ENCODE measurements around the gene SCN10A.

Gene SCN10A

GRCh38 chr3:38724392-38724736 is 91.7 kb downstream of the SCN10A start:
- no peak for TF ChIP-seq CTCF (IDR thresholded peaks at IDR 0.05; ENCODE audit: insufficient read depth, missing control alignments)
- DNase-seq (ENCODE audit: insufficient read length, low spot score) (no peak), FAIRE-seq (no peak)

DNA sequence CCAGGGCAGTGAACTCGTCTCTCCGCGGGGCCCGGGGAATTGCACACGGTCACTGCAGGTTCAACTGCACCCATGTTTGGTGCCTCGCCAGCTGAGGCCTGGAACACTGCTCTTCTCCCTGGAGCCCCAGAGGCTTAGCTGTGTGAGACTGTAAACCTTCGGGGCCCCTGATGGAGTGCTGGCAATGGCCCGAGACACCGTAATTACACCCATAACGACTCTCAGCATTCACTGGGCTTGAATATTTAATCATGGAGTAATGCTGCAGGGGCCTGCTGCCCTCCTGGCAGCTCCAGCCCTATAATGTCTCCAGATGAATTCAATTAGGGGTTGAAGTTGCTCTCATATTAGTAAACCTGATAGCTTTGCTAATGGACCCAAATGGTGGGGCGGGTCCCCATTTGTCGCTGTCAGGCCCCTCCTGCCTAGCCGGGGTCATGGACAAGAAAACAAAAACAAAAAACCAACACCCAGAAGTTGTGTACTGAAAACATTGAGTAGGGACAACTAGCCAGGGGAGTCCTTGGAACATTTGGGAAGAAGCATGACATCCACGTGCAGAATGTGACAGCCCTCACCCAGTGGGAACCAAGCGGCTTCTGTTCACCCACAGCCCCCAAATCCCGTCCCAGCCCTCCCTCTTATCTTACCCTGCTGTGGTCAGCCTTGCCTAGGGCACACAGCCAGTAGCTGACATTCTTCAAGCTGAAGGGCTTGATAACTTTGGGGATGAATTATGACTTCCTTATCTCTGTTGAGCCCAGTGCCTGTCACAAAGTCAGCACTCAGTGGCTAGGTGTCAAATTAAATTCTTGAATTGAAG is 92.2 kb downstream of the SCN10A start:
- no peak for TF ChIP-seq CTCF (IDR thresholded peaks at IDR 0.05; ENCODE audit: insufficient read depth, missing control alignments)
- FAIRE-seq (no peak), DNase-seq (ENCODE audit: insufficient read length, low spot score) (no peak)

DNA sequence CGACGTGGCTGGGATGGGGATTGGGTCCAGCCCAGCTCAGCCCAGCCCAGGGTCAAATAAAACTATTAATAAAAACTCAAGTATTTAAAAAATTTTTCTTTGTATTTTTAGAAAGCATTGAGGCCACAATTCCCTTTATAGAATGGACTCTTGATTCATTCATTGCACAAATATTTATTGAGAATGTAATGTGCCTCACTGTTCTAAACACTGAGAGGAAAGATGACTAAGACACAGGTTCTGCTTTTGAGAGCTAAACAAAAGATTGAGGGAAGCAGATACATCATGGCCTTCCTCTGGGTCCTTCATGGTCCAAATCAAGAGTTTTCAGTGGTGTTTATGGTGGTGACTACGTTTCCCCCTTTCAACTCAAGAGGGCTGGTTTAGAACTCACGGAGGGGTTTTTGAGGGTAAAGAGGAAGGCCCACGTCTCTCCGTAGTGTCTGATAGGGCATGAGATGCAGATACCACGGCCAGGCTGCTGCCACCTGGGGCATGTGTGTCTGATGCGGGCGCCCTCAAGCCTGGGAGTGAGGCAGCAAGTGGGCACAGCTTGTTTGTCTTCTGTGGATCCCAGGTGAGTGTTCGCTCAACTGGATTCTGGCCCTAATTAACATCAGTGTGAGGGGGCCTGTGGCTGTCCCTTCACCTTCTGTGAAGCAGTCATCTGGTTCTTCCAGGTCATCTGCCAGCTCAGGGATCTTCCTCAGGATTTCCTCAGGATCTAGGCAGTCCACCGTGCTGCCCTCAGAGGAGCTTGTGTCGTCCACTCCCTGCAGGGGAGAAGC is 93.0 kb downstream of the SCN10A start:
- TF ChIP-seq CTCF (IDR thresholded peaks at IDR 0.05; ENCODE audit: insufficient read depth, missing control alignments) = no peak
- DNase-seq (ENCODE audit: insufficient read length, low spot score) (no peak), FAIRE-seq (no peak)

DNA sequence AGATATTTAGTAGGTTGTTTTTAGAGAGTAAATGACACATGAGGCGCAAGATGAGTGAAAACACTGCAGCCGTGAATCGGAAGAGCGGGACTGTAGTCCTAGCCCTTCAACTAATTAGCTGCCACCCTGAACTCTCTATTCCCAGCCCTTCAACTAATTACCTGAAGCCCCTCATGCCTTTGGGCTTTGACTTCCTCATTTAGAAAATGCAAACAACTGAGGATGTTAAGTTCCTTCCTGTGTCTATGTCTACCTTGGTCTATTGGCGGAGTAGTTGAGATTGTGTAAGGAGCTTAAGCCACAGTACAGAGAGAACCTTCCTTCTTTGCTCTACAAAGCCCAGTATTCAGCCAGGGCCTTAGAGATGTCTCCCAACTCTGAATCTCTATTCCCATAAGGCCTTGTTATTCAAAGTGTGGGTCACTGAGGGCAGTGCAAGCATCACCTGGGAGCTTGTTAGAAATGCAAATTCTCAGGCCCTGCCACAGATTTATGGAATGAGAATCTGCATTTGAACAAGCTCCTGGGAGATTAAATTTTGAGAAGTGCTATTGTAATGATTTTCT is 94.7 kb downstream of the SCN10A start:
- TF ChIP-seq CTCF (IDR thresholded peaks at IDR 0.05; ENCODE audit: insufficient read depth, missing control alignments) = no peak
- DNase-seq (ENCODE audit: insufficient read length, low spot score) = no peak
- no peak for FAIRE-seq

DNA sequence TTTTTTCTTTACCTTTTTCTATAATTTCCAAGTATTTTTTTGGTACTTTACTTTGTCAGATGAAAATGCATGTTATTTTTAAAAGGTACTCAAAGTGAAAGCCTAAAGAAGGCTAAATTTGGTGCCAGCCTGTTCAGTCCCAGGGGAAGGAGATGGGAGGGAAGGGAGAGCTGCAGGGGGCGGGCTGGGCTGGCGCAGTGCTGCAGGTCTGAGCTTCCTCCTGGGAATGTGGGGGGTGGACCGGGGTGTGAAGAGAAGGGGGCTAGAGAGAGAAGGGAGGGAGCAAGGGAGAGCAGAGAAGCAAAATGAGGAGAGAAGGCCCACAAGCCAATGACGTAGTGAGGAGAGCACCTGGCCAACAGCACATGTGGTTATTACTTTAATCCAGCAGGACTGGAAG is 95.6 kb downstream of the SCN10A start:
- TF ChIP-seq CTCF (IDR thresholded peaks at IDR 0.05; ENCODE audit: insufficient read depth, missing control alignments) = no peak
- FAIRE-seq (no peak), DNase-seq (ENCODE audit: insufficient read length, low spot score) (no peak)

DNA sequence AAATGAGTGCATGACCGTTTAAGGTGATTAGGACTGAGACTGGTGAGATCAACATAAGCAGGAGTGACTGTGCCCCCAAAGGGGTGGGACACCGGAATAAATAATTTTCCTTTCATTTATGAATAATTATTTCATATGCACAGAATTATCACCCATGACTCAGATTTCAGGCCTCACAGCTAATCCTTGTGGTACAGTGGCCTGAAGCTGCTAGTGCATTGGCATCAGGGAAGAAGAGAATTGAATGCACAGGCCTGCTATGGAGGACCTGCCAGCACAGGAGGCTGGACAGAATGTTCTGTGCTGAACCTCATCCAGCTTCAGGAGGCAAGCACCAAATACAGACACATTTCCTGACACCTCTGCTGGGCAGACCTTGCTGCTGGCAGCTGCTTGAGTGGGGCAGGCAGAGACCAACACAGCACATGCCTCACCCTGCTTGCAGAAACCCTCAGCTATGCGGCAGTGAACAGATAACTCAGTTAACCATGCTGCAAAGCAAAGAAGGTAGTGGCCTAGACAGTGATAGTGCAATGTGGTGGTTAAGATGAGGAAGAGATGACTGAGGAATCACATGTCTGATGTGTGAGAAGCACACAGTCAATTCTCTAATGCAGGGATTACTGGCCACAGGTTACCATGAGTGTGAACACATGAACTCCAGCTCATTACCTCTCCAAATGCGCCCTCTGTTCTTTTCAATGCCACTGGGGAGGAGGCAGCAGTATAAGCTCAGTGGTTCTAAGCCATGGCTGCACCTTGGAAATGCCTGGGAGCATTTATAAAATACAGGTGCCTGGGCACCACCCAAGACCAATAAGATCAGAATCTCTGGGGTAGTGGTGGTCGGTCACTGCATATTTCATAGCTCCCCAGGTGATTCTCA is 98.4 kb downstream of the SCN10A start:
- TF ChIP-seq CTCF (IDR thresholded peaks at IDR 0.05; ENCODE audit: insufficient read depth, missing control alignments) = no peak
- no peak for DNase-seq (ENCODE audit: insufficient read length, low spot score)
- FAIRE-seq = no peak
